GM19193 (cell line): ENCODE measurements around the gene PERM1.

ENCODE experiments used
- POLR2A ChIP-seq: IDR thresholded peaks from 4 replicates; pipeline ENCODE4 v1.6.1; 2011; ENCODE audit not compliant: insufficient read depth, insufficient read length; ENCODE audit errors: extremely low read depth

PERM1 gene

GRCh38 chr1:998995-999724, 17.3 kb upstream of the PERM1 start:
- no peak for TF ChIP-seq POLR2A

DNA sequence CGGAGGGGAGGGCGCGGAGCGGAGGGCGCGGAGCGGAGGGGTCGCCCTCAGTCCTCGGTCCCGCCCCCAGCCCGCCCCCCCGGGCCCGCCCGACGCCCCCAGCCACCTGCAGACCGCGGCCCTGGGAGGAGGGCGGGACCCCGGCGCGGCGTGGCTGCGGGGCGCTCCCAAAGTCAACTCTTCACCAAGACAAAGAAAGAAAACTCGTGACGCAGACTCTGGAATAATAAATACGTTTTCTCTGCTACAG, 16.8 kb upstream of the PERM1 start:
- TF ChIP-seq POLR2A, result no peak

- no peak for TF ChIP-seq POLR2A
These were observed 16.3 kb upstream of the PERM1 start for GRCh38 chr1:997993-998744.

DNA sequence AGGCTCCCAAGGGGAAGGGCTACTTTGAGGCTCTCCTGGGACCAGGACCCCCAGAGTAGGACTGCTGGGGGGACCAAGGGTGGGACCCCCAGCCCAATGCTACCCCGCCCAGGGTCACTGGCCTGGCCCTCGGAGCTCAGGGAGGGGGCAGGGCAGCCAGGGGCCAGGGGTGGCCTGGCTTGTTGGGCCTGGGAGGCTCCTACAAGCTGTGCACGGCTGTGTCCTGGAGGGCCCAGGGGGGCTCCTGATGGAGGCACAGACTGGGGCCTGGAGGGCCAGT, 15.8 kb upstream of the PERM1 start:
- TF ChIP-seq POLR2A, result no peak

DNA sequence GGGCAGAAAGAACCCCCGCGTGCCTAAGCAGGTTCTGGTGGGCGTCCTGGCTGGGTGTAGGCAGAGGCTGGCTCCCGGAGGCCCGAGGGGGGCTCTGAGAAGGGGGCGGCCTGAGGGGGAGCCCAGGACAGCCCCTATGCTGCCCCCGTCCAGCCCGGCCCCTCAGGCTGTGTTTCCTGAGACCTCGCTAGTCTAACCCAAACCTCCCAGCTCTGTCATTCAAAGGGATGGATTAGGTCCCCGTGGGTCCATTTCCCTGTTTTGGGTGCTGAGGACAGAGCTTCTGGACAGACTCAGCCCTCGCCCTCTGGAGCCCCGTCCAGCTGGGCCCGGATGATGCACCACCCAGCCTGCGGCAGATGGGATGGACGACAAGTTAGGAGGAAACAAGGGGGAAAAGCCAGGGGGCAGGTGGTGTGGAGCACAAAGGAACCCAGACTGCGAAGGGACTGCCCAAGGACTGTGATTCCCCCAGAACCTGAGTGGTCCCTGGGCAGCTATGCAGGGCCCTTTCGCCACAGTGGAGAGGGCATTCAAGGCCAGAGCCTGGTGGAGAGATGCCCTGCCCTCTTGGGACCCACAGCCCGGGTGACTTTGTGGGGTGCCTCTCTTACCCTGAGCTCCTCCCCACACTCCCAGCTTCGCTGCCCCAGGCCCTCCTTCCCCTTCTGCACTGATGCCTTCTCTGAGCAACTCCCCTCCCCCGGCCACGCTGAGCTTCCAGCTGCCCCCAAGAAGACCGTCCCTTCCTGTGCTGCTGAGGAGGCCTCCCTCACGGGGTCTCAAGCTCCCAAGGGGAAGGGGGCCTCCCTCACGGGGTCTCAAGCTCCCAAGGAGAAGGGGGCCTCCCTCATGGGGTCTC, 15.2 kb upstream of the PERM1 start:
- TF ChIP-seq POLR2A, result no peak

- no peak for TF ChIP-seq POLR2A
These were observed 14.1 kb upstream of the PERM1 start for GRCh38 chr1:995665-996633.

- TF ChIP-seq POLR2A, result no peak
These were observed 11.6 kb upstream of the PERM1 start for GRCh38 chr1:993379-993995.

GRCh38 chr1:992362-992761, 10.5 kb upstream of the PERM1 start:
- TF ChIP-seq POLR2A, result no peak

GRCh38 chr1:991895-992294, 10.0 kb upstream of the PERM1 start:
- no peak for TF ChIP-seq POLR2A

DNA sequence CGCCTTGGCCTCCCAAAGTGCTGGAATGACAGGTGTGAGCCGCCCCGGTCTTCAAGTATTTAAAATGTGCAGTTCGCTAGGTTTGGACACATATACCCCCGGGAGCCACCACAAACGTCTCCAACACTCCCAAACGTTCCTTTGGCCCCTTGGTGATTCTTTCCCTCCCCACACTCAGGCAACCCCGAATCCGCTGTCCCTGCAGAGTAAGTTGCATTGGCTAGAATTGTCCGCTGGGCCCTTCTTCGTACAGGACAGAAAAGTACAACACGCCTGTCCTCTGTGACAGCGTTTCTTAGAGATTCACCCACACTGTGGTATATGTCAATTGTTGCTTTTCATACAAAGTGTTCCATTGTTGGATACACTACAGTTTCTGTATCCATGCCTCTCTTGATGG, 3.2 kb upstream of the PERM1 start:
- no peak for TF ChIP-seq POLR2A

DNA sequence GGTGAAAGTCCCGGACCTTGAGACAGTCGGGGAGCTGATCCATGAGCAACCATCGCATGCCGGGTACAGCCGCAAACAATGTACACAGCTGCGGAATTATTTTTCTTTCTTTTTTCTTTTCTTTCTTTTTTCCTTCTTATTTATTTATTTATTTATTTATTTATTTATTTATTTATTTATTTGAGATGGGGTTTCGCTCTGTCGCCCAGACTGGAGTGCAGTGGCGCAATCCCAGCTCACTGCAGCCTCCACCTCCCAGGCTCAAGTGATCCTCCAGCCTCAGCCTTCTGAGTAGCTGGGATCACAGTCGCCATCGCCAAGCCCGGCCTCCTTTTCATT, 2.6 kb upstream of the PERM1 start:
- no peak for TF ChIP-seq POLR2A

DNA sequence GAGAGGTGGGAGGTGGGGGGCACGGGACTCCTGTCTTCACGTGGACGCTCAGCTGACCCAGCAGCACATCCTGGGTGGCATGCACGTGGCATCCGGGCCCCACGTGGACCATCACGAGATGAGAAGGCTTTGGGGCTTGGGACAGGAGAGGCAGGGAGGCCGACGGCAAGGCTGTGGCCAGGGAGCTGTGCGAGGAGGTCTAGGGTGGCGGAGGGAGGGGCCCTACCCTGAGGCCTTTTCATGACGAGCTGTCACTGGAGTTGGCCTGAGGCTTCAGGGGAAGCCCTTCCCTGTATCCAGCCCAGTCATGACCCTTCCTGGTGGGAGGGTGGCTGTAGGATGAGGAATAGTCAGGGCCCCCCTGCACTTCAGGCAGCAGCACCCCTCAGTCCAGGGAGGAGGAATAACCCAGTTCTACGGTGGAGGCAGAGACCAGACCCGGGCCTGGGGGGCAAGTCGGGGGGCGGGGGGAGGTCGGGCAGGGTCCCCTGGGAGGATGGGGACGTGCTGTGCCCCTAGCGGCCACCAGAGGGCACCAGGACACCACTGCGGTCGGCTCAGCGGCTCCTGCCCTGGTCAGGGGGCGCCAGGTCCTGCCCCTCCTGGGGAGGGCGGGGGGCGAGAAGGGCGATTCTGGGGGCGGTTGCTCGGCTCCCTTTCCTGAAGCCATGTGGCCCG, 2.0 kb upstream of the PERM1 start:
- no peak for TF ChIP-seq POLR2A

DNA sequence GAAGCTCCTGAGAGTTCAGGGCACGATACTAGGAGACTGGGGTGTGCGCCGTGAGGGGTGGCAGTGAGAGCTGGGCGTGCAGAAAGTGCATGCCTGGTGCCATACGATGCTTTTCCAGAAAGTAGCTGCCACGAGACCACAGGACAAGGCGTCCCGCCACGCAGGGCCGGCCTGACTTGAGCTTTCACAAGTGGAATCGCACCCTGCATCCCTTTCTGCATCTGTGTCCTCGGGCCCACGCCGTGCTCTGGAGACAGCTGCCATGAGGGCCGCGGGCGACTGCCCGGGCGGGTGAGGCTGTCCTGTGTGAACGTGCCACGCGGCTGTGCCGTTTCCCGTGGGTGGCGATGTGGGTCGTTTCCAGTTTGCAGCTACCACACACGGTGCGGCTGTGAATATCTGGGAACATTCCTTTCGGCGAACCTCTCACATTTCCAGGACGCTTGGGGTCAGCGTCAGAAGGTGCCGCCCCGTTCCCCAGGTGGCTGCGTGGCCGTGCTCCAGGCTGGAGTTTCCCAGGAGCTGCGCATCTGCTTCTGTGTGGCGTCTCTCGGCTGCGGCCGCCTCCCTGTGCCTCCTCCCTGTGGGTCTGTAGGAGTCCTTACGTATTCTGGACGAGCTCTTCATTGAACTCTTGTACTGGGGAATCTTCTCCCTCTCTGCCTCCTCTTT, 1.0 kb upstream of the PERM1 start:
- no peak for TF ChIP-seq POLR2A
